Mammary epithelial cell (primary cell): Measurements from ENCODE around the gene NTPCR.

Source experiments
- EZH2 ChIP-seq: IDR thresholded peaks from 2 replicates; pipeline ENCODE4 v1.6.1; 2012; ENCODE audit warnings: low read length, inconsistent platforms, borderline replicate concordance
- TF ChIP-seq, protein P1 (sequence below), 2 donors: IDR thresholded peaks in 1 of 2; conservative IDR thresholded peaks in 1 of 2; 2 replicates each; pipeline ENCODE4 v1.5.1; 2011 to 2012; ENCODE audit warnings: inconsistent platforms in 2 of 2, low read length in 2 of 2, mild to moderate bottlenecking in 2 of 2, control low read depth in 1 of 2, low read depth in 1 of 2; ENCODE audit not compliant: insufficient read depth in 1 of 2; ENCODE audit errors: extremely low read depth in 1 of 2

DNA sequence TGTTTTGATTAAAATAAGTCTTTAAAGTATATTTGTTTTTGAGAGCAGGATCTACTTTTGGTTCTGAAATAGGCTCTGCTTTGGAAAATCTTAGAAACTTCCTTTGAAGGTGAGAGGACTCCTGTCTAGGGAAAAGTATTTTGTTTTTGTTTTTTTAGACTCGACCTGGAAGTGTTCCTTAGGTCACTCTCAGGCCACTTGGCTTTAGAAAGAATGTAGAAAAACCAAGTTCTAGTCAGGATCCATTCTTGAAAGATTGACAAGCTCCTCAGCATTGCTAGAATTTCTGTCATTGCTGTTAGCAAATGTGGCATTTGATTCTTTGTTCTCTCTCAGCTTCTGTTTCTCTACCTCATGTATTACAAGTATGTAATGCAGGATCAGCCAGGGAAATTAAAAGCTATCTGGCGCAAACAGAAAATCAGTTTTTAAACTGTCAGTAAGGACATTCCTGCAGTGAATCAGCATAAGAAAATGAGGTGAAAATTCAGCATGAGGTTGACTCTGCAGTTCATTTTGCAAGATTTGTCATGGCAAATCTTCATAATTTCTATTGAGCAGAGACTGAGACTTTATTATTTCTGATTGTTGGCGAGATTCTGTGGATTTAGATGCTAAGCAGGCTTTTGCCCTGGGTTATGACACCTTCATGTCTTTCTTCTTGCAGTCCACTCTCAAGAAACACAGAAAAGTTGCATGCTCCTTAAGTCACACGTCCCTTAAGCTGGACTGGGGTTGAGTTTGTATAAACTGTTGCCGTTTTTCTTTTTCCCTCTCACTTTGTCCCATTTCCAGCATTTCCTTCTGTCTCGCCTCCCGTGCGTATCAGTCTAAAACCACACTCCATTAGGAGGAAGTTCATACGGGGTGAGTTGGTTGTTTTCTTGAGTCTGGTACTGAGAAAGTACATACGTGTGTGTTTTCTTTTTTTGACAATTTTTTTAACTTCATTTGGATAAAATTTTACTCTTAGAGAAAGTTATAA is 12.6 kb downstream of the NTPCR start:
- TF ChIP-seq, protein P1, sequence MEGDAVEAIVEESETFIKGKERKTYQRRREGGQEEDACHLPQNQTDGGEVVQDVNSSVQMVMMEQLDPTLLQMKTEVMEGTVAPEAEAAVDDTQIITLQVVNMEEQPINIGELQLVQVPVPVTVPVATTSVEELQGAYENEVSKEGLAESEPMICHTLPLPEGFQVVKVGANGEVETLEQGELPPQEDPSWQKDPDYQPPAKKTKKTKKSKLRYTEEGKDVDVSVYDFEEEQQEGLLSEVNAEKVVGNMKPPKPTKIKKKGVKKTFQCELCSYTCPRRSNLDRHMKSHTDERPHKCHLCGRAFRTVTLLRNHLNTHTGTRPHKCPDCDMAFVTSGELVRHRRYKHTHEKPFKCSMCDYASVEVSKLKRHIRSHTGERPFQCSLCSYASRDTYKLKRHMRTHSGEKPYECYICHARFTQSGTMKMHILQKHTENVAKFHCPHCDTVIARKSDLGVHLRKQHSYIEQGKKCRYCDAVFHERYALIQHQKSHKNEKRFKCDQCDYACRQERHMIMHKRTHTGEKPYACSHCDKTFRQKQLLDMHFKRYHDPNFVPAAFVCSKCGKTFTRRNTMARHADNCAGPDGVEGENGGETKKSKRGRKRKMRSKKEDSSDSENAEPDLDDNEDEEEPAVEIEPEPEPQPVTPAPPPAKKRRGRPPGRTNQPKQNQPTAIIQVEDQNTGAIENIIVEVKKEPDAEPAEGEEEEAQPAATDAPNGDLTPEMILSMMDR (conservative IDR thresholded peaks at IDR 0.05 in 1 of 2, IDR thresholded peaks at IDR 0.05 in 1 of 2; ENCODE audit: extremely low read depth in 1 of 2, insufficient read depth in 1 of 2, low read depth in 1 of 2, low read length in 2 of 2), result no peak
- TF ChIP-seq EZH2, result no peak
